Naive thymus-derived CD4-positive, alpha-beta T cell (primary cell): ENCODE measurements around the gene APPL2. TPM values are rescaled to one million over a fixed set of nuclear protein-coding genes. Genes with fewer than 3 reads are reported as not detected.
A peak's percentile ranks its signal among the peaks of the same experiment; 100 is the strongest.

Experiments used
- ATAC-seq: fragments of 150-1000 bp; cut with Tn5 transposase; 2 replicates; pipeline ENCODE4 v1.10.0; 2021; ENCODE audit warnings: mild to moderate bottlenecking, moderate library complexity
- CTCF ChIA-PET: fragments of 350-600 bp; sonication (Branson Sonifier 250); formaldehyde crosslinking; loops from one replicate; lab custom pipeline; 2021; ENCODE audit warnings: antibody characterized with exemption; lab: Charles Lee
- POLR2A ChIA-PET: fragments of 350-600 bp; sonication (Branson Sonifier 250); formaldehyde crosslinking; loops from one replicate; lab custom pipeline; 2021; ENCODE audit warnings: antibody characterized with exemption, inconsistent platforms; lab: Charles Lee
- DNase-seq, 9 donors: peaks; one replicate each; pipeline versions ENCODE4 v3.0.0 to v3.0.0-alpha.2; 2020 to 2022; ENCODE audit warnings: mixed read lengths in 1 of 9
- H3K27ac ChIP-seq: one replicate; pipeline ENCODE4 v1.7.0; 2013; ENCODE audit warnings: mild to moderate bottlenecking, low read depth, low read length, moderate library complexity
- H3K27me3 ChIP-seq, 2 donors: one replicate each; pipeline ENCODE4 v1.7.0; 2013; ENCODE audit warnings: low read length in 2 of 2, mild to moderate bottlenecking in 2 of 2, moderate library complexity in 2 of 2; ENCODE audit not compliant: control insufficient read depth in 2 of 2, insufficient read depth in 2 of 2
- H3K36me3 ChIP-seq, 3 experiments: 1 replicate in 2 of 3; 2 replicates in 1 of 3; pipeline ENCODE4 v1.7.0; 2013; ENCODE audit warnings: low read length in 3 of 3, mild to moderate bottlenecking in 3 of 3, moderate library complexity in 1 of 3; ENCODE audit not compliant: insufficient read depth in 3 of 3, control insufficient read depth in 2 of 3
- H3K4me1 ChIP-seq, 2 donors: one replicate each; pipeline ENCODE4 v1.7.0; 2013; ENCODE audit warnings: low read length in 2 of 2, mild to moderate bottlenecking in 2 of 2, moderate library complexity in 1 of 2; ENCODE audit not compliant: control insufficient read depth in 2 of 2, insufficient read depth in 2 of 2
- H3K4me3 ChIP-seq: 2 replicates; pipeline ENCODE4 v1.7.0; 2013; ENCODE audit warnings: mild to moderate bottlenecking, low read length
- H3K9me3 ChIP-seq, 3 experiments: 1 replicate in 2 of 3; 2 replicates in 1 of 3; pipeline ENCODE4 v1.7.0; 2013; ENCODE audit warnings: low read length in 3 of 3; ENCODE audit not compliant: control insufficient read depth in 2 of 3
- H3K27ac Mint-ChIP-seq, 9 donors: one replicate each; pipeline ENCODE4 v1.8.0; 2020 to 2022; ENCODE audit warnings: mixed read lengths in 9 of 9, mild to moderate bottlenecking in 8 of 9, moderate library complexity in 5 of 9, inconsistent platforms in 2 of 9
- H3K27me3 Mint-ChIP-seq, 5 donors: one replicate each; pipeline ENCODE4 v1.8.0; 2021 to 2022; ENCODE audit warnings: mixed read lengths in 5 of 5, mild to moderate bottlenecking in 1 of 5
- H3K36me3 Mint-ChIP-seq, 5 donors: one replicate each; pipeline ENCODE4 v1.8.0; 2020 to 2022; ENCODE audit warnings: mixed read lengths in 5 of 5, mild to moderate bottlenecking in 3 of 5, inconsistent platforms in 1 of 5
- H3K4me1 Mint-ChIP-seq, 7 donors: one replicate each; pipeline ENCODE4 v1.8.0; 2020 to 2022; ENCODE audit warnings: mixed read lengths in 7 of 7, mild to moderate bottlenecking in 3 of 7, inconsistent platforms in 1 of 7
- H3K4me3 Mint-ChIP-seq, 10 donors: one replicate each; pipeline ENCODE4 v1.8.0; 2020 to 2022; ENCODE audit warnings: mild to moderate bottlenecking in 10 of 10, mixed read lengths in 10 of 10, moderate library complexity in 6 of 10, inconsistent platforms in 2 of 10
- H3K9me3 Mint-ChIP-seq, 11 donors: one replicate each; pipeline ENCODE4 v1.8.0; 2020 to 2022; ENCODE audit warnings: mixed read lengths in 11 of 11, mild to moderate bottlenecking in 4 of 11, inconsistent platforms in 1 of 11, moderate library complexity in 1 of 11
- intact Hi-C, 2 donors: fragments of 100-400 bp; cut with micrococcal nuclease; formaldehyde crosslinking; loops; one replicate each; pipeline ENCODE4 v1.15.1; 2023
- polyA plus RNA-seq, 2 donors: library from polyadenylated mRNA; unstranded; fragments of 300-500 nt; fragmentation: Illumina TruSeq; gene quantifications; one replicate each; pipeline ENCODE4 v1.2.3, GENCODE V29; 2021
- total RNA-seq, 6 experiments: library from RNA in 5 of 6; stranded (reverse) in 5 of 6; gene quantifications; 1 replicate in 5 of 6; 2 replicates in 1 of 6; pipeline ENCODE4 v1.2.3 and lab custom pipeline; 2021 to 2026

Gene APPL2
- total and polyA plus RNA-seq, 7 experiments from 2014 or later = 10.1 to 74.5 (median 39.8) TPM

DNA sequence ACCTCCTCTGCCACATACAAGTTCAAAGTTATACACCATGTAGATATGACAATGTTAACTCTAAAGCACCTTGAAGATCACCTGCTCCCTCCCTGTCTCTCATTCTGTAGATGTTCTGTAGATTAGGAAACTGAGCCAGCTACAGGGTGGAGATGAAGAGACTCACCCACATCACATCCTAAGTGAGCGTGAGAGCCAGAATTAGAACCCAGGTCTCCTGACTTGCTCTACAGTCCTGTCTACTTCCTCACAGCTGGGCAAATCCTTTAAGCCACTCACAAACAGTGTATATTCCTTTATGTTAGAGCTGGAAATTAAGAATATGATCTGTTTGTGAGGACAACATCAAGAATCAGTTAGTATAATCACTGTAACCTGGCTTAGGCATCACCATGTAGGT lies 1.8 kb downstream of the APPL2 start:
- ChIA-PET CTCF (interaction anchor here (0.6 to 0.8 kb wide), 2 partner anchors 99 to 833 kb away, joined by 3 to 5 read pairs; no protein-coding TSS in a partner anchor), POLR2A (interaction anchor here (1.1 to 3.9 kb wide), 3 partner anchors 10 to 98 kb away, joined by 3 to 16 read pairs (median 16); no protein-coding TSS in a partner anchor)
- Histone ChIP-seq H3K9me3 (no peaks in the 10 kb centered on the region), H3K4me3 (peak overlapping the region; percentile 9), H3K27ac (no peak overlapping the region), H3K4me1 (peaks cover 25 to 29% of the 10 kb centered on the region in 2 donors), H3K36me3 (peaks cover 0 to 6% (median 0%) of the 10 kb centered on the region in 3 experiments), H3K27me3 (no peaks in the 10 kb centered on the region)
- H3K36me3 Mint-ChIP-seq = peaks cover 0 to 20% (median 6%) of the 10 kb centered on the region in 5 donors
- peak overlapping the region in 9 of 10 donors; percentile 89 to 95 (median 93) for H3K4me3 Mint-ChIP-seq
- DNase-seq (no peak), ATAC-seq (no peak)
- peaks cover 45 to 69% (median 58%) of the 10 kb centered on the region in 7 donors for H3K4me1 Mint-ChIP-seq
- peak overlapping the region; percentile 3 to 96 (median 91) for H3K27ac Mint-ChIP-seq
- intact Hi-C loops = loop anchor here (2.0 to 10.0 kb wide), 8 partner anchors 97 to 1393 kb away; partner anchors contain the start of genes HSP90B1 (in 2 of the 2), C12orf75 (in 1 of the 2), CKAP4 (in 1 of the 2) and NFYB (in 1 of the 2)
- H3K27me3 Mint-ChIP-seq = peaks cover 0 to 3% (median 0%) of the 10 kb centered on the region in 5 donors
- no peaks in the 10 kb centered on the region for H3K9me3 Mint-ChIP-seq

DNA sequence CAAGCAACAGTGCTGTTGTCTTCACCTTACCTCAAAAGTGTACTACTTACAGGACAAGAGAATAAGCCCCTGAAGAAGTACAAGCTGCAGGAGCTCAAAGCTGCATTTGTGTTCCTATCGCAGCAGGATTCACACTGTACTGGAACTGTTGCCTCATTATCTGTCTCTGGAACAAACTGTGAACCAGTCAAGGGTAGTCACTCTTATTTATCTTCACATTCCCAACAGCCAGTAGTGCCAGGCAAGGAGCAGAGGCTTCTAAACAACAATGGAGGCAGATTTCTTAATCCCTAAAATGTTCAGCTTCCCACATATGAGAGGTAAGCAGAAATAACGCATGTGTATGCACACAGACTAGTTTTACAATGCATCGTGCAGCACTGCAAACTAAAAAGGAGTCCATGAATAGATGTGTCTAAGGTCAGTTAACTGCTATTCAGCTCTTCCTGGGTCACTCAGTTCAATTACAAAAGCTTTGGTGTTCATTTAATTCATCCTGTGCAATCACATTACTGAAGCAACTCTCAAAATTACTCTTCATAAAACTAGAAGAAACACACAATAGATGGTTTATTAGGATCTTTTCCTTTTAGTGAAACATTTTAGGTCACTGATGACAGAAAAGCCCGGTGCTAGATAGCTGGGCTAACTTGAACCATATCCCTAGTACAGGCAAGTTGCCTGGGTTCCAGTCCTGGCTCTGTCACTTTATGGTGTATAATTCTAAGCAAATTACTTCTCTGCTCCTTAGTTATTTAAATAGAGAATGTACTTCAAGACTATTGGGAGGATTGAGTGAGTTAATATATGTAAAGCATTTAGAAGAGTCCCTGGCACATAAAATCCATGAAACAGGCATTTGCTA lies 2.7 kb downstream of the APPL2 start:
- Mint-ChIP-seq H3K4me1 (peaks cover 45 to 78% (median 67%) of the 10 kb centered on the region in 7 donors), H3K27ac (peak overlapping the region in 1 of 9 donors; percentile 18), H3K9me3 (no peaks in the 10 kb centered on the region), H3K4me3 (peak overlapping the region; percentile 11 to 94 (median 90)), H3K36me3 (peaks cover 6 to 25% (median 15%) of the 10 kb centered on the region in 5 donors), H3K27me3 (peaks cover 0 to 3% (median 0%) of the 10 kb centered on the region in 5 donors)
- DNase-seq (no peak), ATAC-seq (no peak)
- Histone ChIP-seq H3K27ac (no peak overlapping the region), H3K9me3 (no peaks in the 10 kb centered on the region), H3K36me3 (peaks cover 0 to 14% (median 0%) of the 10 kb centered on the region in 3 experiments), H3K4me1 (peaks cover 25 to 29% of the 10 kb centered on the region in 2 donors), H3K27me3 (no peaks in the 10 kb centered on the region), H3K4me3 (no peak overlapping the region)
- POLR2A ChIA-PET = interaction anchor here (0.6 to 3.9 kb wide), 4 partner anchors 9 to 101 kb away, joined by 3 to 16 read pairs (median 10); no protein-coding TSS in a partner anchor
- CTCF ChIA-PET = interaction anchor here (0.8 kb wide), 1 partner anchor 832 kb away, joined by 3 read pairs; no protein-coding TSS in a partner anchor
- intact Hi-C loops = loop anchor here (10.0 kb wide), 2 partner anchors 1012 to 1298 kb away; partner anchors contain the start of genes HSP90B1 (in 2 of the 2) and CKAP4 (in 1 of the 2)

DNA sequence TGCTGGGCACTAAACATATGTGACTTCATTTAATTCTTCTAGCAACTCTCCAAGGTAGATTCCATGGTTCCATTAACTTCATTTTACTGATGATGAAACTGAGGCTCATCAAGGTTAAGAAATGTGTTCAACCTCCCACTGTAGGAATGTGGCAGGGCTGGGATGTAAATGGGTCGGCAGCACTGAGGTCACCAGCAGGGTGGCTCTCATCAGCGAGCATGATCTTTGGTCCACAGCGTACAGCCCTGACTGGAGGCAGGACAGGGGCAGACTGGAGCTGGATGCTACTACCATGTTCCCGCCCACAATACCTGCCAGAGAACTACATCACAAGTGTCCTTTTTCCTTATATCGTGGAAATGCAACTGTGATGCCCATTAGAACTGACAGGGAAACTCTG lies 4.6 kb downstream of the APPL2 start:
- Histone ChIP-seq H3K4me3 (no peak overlapping the region), H3K27ac (no peak overlapping the region), H3K36me3 (peaks cover 0 to 25% (median 0%) of the 10 kb centered on the region in 3 experiments), H3K9me3 (no peaks in the 10 kb centered on the region), H3K27me3 (no peaks in the 10 kb centered on the region), H3K4me1 (peaks cover 21 to 29% of the 10 kb centered on the region in 2 donors)
- CTCF ChIA-PET = no interaction called here
- no peaks in the 10 kb centered on the region for H3K27me3 Mint-ChIP-seq
- H3K9me3 Mint-ChIP-seq = no peaks in the 10 kb centered on the region
- POLR2A ChIA-PET = interaction anchor here (0.6 to 1.2 kb wide), 3 partner anchors 9 to 942 kb away, joined by 3 read pairs; no protein-coding TSS in a partner anchor
- ATAC-seq = no peak
- intact Hi-C loops = loop anchor here (10.0 kb wide), 2 partner anchors 1013 to 1297 kb away; partner anchors contain the start of genes HSP90B1 (in 2 of the 2) and CKAP4 (in 1 of the 2)
- peaks cover 53 to 86% (median 73%) of the 10 kb centered on the region in 7 donors for H3K4me1 Mint-ChIP-seq
- no peak for DNase-seq
- peaks cover 13 to 33% (median 27%) of the 10 kb centered on the region in 5 donors for H3K36me3 Mint-ChIP-seq
- H3K27ac Mint-ChIP-seq = no peak overlapping the region
- H3K4me3 Mint-ChIP-seq = peak overlapping the region in 1 of 10 donors; percentile 36

DNA sequence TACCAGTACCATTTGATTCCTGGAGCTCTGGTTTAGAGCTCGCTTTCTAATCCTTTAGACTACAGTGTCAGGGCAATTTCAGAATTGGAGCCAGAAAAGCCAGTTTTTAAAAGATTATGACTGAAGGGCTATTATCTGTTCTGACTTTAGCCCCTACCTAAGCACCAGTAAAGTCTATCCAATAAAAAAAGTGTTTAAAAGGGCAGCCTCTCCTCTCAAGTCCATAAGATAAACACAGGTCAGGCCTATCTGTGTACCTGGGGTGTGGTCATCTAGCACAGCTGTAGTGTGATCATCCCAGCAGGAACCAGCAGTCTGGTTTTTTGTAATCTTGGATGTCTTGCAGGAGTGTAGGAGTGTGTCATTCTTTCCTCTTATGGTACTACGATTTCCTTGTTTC lies 6.6 kb downstream of the APPL2 start:
- ChIA-PET POLR2A (no interaction called here), CTCF (no interaction called here)
- Histone ChIP-seq H3K4me3 (no peak overlapping the region), H3K27me3 (no peaks in the 10 kb centered on the region), H3K27ac (no peak overlapping the region), H3K36me3 (peaks cover 0 to 33% (median 0%) of the 10 kb centered on the region in 3 experiments), H3K4me1 (peaks cover 11 to 21% of the 10 kb centered on the region in 2 donors), H3K9me3 (no peaks in the 10 kb centered on the region)
- no peaks in the 10 kb centered on the region for H3K27me3 Mint-ChIP-seq
- peaks cover 13 to 37% (median 29%) of the 10 kb centered on the region in 5 donors for H3K36me3 Mint-ChIP-seq
- no peaks in the 10 kb centered on the region for H3K9me3 Mint-ChIP-seq
- intact Hi-C loops = no loop called here
- peaks cover 47 to 81% (median 73%) of the 10 kb centered on the region in 7 donors for H3K4me1 Mint-ChIP-seq
- ATAC-seq = no peak
- no peak for DNase-seq
- H3K4me3 Mint-ChIP-seq = no peak overlapping the region
- peak overlapping the region in 2 of 9 donors; percentile 46 to 59 for H3K27ac Mint-ChIP-seq

DNA sequence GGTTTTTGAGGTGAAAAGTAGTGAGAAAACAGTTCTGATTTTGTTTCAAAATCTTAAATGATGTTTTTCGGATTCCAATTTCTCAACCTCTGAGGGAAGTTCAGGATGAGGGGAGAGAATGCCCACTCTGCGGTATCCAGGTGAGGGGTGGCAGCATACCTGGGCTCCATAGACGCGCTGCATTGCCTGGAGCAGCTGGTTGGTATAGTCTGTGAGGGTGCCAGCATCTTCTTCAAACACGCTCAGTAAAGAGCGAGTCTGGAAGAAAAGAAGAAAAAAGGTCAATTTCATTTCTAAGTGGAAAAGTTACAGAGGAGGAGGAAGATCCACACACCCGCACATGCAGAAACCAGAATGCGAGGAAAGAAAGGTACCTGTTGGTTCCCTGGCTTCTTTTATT lies 7.0 kb downstream of the APPL2 start:
- H3K27ac Mint-ChIP-seq = peak overlapping the region in 2 of 9 donors; percentile 46 to 77
- H3K9me3 Mint-ChIP-seq = no peaks in the 10 kb centered on the region
- peaks cover 7 to 17% of the 10 kb centered on the region in 2 donors for H3K4me1 ChIP-seq
- no peaks in the 10 kb centered on the region for H3K27me3 Mint-ChIP-seq
- H3K4me3 Mint-ChIP-seq = peak overlapping the region in 1 of 10 donors; percentile 53
- no peaks in the 10 kb centered on the region for H3K9me3 ChIP-seq
- CTCF ChIA-PET = no interaction called here
- POLR2A ChIA-PET = no interaction called here
- H3K36me3 Mint-ChIP-seq = peaks cover 13 to 37% (median 29%) of the 10 kb centered on the region in 5 donors
- DNase-seq = no peak
- no peaks in the 10 kb centered on the region for H3K27me3 ChIP-seq
- no peak overlapping the region for H3K27ac ChIP-seq
- H3K4me3 ChIP-seq = no peak overlapping the region
- ATAC-seq = no peak
- H3K36me3 ChIP-seq = peaks cover 0 to 37% (median 0%) of the 10 kb centered on the region in 3 experiments
- intact Hi-C loops = no loop called here
- H3K4me1 Mint-ChIP-seq = peaks cover 43 to 77% (median 69%) of the 10 kb centered on the region in 7 donors

DNA sequence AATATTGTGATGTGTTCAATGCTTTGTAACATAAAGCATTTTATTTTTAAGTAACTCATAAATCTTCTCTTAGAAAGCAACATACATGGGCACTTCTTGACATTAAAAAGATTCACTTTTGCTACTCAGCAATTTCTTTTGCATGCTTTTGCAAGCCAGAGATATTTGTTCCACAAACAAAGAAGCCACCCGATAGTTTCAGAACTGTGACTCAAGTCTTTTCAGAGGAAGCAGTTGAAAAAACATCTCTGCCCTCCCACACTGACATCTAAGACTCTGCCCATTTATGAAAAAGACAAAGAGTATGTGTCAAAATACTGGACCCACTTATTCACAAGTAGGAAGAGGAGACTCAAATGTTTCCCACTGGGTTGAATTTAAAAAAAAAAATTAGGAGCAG lies 7.5 kb downstream of the APPL2 start:
- peaks cover 39 to 72% (median 64%) of the 10 kb centered on the region in 7 donors for H3K4me1 Mint-ChIP-seq
- no peak overlapping the region for H3K4me3 ChIP-seq
- H3K27ac ChIP-seq = no peak overlapping the region
- peak overlapping the region in 2 of 9 donors; percentile 16 to 77 for H3K27ac Mint-ChIP-seq
- H3K9me3 ChIP-seq = no peaks in the 10 kb centered on the region
- CTCF ChIA-PET = no interaction called here
- H3K27me3 Mint-ChIP-seq = no peaks in the 10 kb centered on the region
- peaks cover 3 to 12% of the 10 kb centered on the region in 2 donors for H3K4me1 ChIP-seq
- POLR2A ChIA-PET = no interaction called here
- DNase-seq (no peak), ATAC-seq (no peak)
- peaks cover 13 to 37% (median 29%) of the 10 kb centered on the region in 5 donors for H3K36me3 Mint-ChIP-seq
- peak overlapping the region in 1 of 10 donors; percentile 53 for H3K4me3 Mint-ChIP-seq
- H3K36me3 ChIP-seq = peaks cover 0 to 42% (median under 1%) of the 10 kb centered on the region in 3 experiments
- intact Hi-C loops = no loop called here
- no peaks in the 10 kb centered on the region for H3K9me3 Mint-ChIP-seq
- H3K27me3 ChIP-seq = no peaks in the 10 kb centered on the region
